Measurements from ENCODE around the gene EHF. TPM values are rescaled to one million over a fixed set of nuclear protein-coding genes. Genes with fewer than 3 reads are reported as not detected.

The EHF gene
- total RNA-seq, 1 experiment from 2014 or later: 0.51 TPM

GRCh38 chr11:34616086-34616485 is 4.8 kb upstream of the EHF start:
- no peak for ATAC-seq
- H3K4me1 ChIP-seq (ENCODE audit: control insufficient read depth, insufficient read depth, low read length): no peaks in the 10 kb centered on the region

GRCh38 chr11:34616830-34617504 is 3.9 kb upstream of the EHF start:
- intact Hi-C loops (cut with micrococcal nuclease; ENCODE audit: unreplicated experiment): no loop called here
- no TSS peak for BruUV-seq (replicated peaks)

More at GRCh38 chr11:34616086-34616485, 4.8 kb upstream of the EHF start:
- no peak for DNase-seq (ENCODE audit: low read depth, low spot score)
- ChIA-PET CTCF (no interaction called here), POLR2A (no interaction called here)
- Histone ChIP-seq H3K27ac (ENCODE audit: low read length) (no peak overlapping the region), H3K36me3 (ENCODE audit: control insufficient read depth, insufficient read depth, low read length) (no peaks in the 10 kb centered on the region), H3K9me3 (ENCODE audit: control insufficient read depth, insufficient read depth, low read depth, low read length) (no peaks in the 10 kb centered on the region), H3K27me3 (ENCODE audit: control insufficient read depth, insufficient read depth, low read length) (no peaks in the 10 kb centered on the region), H3K4me3 (ENCODE audit: low read depth in 2 of 2, low read length in 2 of 2) (no peak overlapping the region)
- intact Hi-C loops (cut with micrococcal nuclease; ENCODE audit: unreplicated experiment): no loop called here
- TF ChIP-seq CTCF (IDR thresholded peaks at IDR 0.05): no peak
- in situ Hi-C loops (cut with HindIII; ENCODE audit: low pct_unique_long_range_greater_than_20kb, low sequenced_read_pairs): no loop called here
- no TSS peak for BruUV-seq (replicated peaks)

More at GRCh38 chr11:34616830-34617504, 3.9 kb upstream of the EHF start:
- Histone ChIP-seq H3K36me3 (ENCODE audit: control insufficient read depth, insufficient read depth, low read length) (no peaks in the 10 kb centered on the region), H3K9me3 (ENCODE audit: control insufficient read depth, insufficient read depth, low read depth, low read length) (no peaks in the 10 kb centered on the region), H3K27me3 (ENCODE audit: control insufficient read depth, insufficient read depth, low read length) (no peaks in the 10 kb centered on the region), H3K4me3 (ENCODE audit: low read depth in 2 of 2, low read length in 2 of 2) (no peak overlapping the region), H3K4me1 (ENCODE audit: control insufficient read depth, insufficient read depth, low read length) (no peaks in the 10 kb centered on the region), H3K27ac (ENCODE audit: low read length) (no peak overlapping the region)
- DNase-seq (ENCODE audit: low read depth, low spot score) (no peak), ATAC-seq (no peak)
- no peak for TF ChIP-seq POLR2AphosphoS5 (IDR thresholded peaks at IDR 0.05; ENCODE audit: low read depth, low read length)
- TF ChIP-seq, protein P1, sequence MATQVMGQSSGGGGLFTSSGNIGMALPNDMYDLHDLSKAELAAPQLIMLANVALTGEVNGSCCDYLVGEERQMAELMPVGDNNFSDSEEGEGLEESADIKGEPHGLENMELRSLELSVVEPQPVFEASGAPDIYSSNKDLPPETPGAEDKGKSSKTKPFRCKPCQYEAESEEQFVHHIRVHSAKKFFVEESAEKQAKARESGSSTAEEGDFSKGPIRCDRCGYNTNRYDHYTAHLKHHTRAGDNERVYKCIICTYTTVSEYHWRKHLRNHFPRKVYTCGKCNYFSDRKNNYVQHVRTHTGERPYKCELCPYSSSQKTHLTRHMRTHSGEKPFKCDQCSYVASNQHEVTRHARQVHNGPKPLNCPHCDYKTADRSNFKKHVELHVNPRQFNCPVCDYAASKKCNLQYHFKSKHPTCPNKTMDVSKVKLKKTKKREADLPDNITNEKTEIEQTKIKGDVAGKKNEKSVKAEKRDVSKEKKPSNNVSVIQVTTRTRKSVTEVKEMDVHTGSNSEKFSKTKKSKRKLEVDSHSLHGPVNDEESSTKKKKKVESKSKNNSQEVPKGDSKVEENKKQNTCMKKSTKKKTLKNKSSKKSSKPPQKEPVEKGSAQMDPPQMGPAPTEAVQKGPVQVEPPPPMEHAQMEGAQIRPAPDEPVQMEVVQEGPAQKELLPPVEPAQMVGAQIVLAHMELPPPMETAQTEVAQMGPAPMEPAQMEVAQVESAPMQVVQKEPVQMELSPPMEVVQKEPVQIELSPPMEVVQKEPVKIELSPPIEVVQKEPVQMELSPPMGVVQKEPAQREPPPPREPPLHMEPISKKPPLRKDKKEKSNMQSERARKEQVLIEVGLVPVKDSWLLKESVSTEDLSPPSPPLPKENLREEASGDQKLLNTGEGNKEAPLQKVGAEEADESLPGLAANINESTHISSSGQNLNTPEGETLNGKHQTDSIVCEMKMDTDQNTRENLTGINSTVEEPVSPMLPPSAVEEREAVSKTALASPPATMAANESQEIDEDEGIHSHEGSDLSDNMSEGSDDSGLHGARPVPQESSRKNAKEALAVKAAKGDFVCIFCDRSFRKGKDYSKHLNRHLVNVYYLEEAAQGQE (IDR thresholded peaks at IDR 0.05; ENCODE audit: insufficient read depth in 1 of 2, low read depth in 2 of 2, low read length in 1 of 2): no peak
- no peak for TF ChIP-seq CTCF (IDR thresholded peaks at IDR 0.05)
- TF ChIP-seq SIN3A (IDR thresholded peaks at IDR 0.05; ENCODE audit: borderline replicate concordance, insufficient read depth, low read depth, low read length): no peak
- no peak for TF ChIP-seq TCF7L2 (IDR thresholded peaks at IDR 0.05; ENCODE audit: low read depth, low read length)
- in situ Hi-C loops (cut with HindIII; ENCODE audit: low pct_unique_long_range_greater_than_20kb, low sequenced_read_pairs): no loop called here
- ChIA-PET POLR2A (no interaction called here), CTCF (interaction anchor here (0.6 kb wide), 1 partner anchor 147 kb away, joined by 3 read pairs; no protein-coding TSS in a partner anchor)
